Peyer's patch (tissue), 4 donors: Measurements from ENCODE around the gene GDF9. TPM values are rescaled to one million over a fixed set of nuclear protein-coding genes. Genes with fewer than 3 reads are reported as not detected.

Source experiments
- DNase-seq, 3 donors: peaks; one replicate each; pipeline ENCODE4 v3.0.0-alpha.2; 2017 to 2019
- H3K27ac ChIP-seq, 4 donors: fragments of 200-600 bp; sonication (generic); one replicate each; pipeline ENCODE4 v1.5.1; 2016 to 2019
- H3K27me3 ChIP-seq, 2 donors: fragments of 200-600 bp; sonication (generic); one replicate each; pipeline ENCODE4 v1.5.1; 2019
- H3K36me3 ChIP-seq, 3 donors: fragments of 200-600 bp; sonication (generic); one replicate each; pipeline ENCODE4 v1.5.1; 2016 to 2019
- H3K4me1 ChIP-seq, 4 donors: fragments of 200-600 bp; sonication (generic); one replicate each; pipeline ENCODE4 v1.5.1; 2016 to 2019
- H3K4me3 ChIP-seq, 4 donors: fragments of 200-600 bp; sonication (generic); 1 replicate in 3 of 4; 2 replicates in 1 of 4; pipeline ENCODE4 v1.5.1; 2016 to 2019; ENCODE audit warnings: mild to moderate bottlenecking in 1 of 4
- H3K9me3 ChIP-seq, 4 donors: fragments of 200-600 bp; sonication (generic); one replicate each; pipeline ENCODE4 v1.5.1; 2016 to 2019; ENCODE audit warnings: mild to moderate bottlenecking in 1 of 4
- POLR2A ChIP-seq, 2 donors: fragments of 450-650 bp; IDR thresholded peaks; one replicate each; pipeline ENCODE4 v1.5.1; 2017; ENCODE audit warnings: antibody characterized with exemption in 2 of 2, mild to moderate bottlenecking in 2 of 2, moderate library complexity in 2 of 2
- total RNA-seq, 4 donors: library from RNA; depleted of rRNA; stranded (reverse); fragments of >200 nt; gene quantifications; one replicate each; pipeline ENCODE4 v1.1.0, GENCODE V29; 2016
- TF ChIP-seq, protein P1 (sequence below), 6 experiments: fragments of 450-650 bp in 4 of 6; fragments of 200-600 bp in 2 of 6; sonication (generic) in 1 of 6; IDR thresholded peaks; one replicate each; pipeline ENCODE4 v1.5.1; 2017 to 2019; ENCODE audit warnings: antibody characterized with exemption in 6 of 6, mild to moderate bottlenecking in 3 of 6, moderate library complexity in 1 of 6

GDF9 gene
- total RNA-seq, 4 donors from 2014 or later: 0.66 TPM; not detected in 3

GRCh38 chr5:132825033-132825833 is 41.0 kb downstream of the GDF9 start:
- no peak for DNase-seq
- TF ChIP-seq, protein P1, sequence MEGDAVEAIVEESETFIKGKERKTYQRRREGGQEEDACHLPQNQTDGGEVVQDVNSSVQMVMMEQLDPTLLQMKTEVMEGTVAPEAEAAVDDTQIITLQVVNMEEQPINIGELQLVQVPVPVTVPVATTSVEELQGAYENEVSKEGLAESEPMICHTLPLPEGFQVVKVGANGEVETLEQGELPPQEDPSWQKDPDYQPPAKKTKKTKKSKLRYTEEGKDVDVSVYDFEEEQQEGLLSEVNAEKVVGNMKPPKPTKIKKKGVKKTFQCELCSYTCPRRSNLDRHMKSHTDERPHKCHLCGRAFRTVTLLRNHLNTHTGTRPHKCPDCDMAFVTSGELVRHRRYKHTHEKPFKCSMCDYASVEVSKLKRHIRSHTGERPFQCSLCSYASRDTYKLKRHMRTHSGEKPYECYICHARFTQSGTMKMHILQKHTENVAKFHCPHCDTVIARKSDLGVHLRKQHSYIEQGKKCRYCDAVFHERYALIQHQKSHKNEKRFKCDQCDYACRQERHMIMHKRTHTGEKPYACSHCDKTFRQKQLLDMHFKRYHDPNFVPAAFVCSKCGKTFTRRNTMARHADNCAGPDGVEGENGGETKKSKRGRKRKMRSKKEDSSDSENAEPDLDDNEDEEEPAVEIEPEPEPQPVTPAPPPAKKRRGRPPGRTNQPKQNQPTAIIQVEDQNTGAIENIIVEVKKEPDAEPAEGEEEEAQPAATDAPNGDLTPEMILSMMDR (IDR thresholded peaks at IDR 0.05): no peak
- TF ChIP-seq POLR2A (IDR thresholded peaks at IDR 0.05): no peak
- Histone ChIP-seq H3K27ac (no peak overlapping the region), H3K4me1 (peaks cover 0 to 14% (median 3%) of the 10 kb centered on the region in 4 donors), H3K36me3 (peaks cover 0 to 22% (median 0%) of the 10 kb centered on the region in 3 donors), H3K4me3 (peak overlapping the region; percentile 17 to 44 (median 30)), H3K27me3 (no peaks in the 10 kb centered on the region), H3K9me3 (no peaks in the 10 kb centered on the region)

DNA sequence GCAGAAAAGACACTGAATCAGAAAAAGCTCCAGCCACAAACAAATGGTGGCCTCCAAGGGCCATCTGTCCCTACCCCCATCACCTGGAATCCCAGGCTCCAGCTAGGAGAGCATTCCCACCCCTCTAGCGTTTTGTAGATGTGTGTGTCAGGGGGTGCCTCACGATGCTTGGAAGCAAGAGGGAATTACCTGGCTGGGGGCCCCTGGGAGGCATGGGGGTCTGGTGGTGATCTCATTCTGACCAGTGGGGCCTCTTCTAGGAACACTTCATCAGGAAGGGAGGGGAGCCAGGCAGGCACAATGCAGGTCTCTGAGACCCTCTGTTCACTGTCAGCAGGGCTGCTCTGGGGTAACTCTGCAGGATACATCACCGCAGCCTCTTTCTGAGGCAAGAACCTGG is 41.8 kb downstream of the GDF9 start:
- Histone ChIP-seq H3K27ac (no peak overlapping the region), H3K36me3 (peaks cover 0 to 22% (median 0%) of the 10 kb centered on the region in 3 donors), H3K9me3 (no peaks in the 10 kb centered on the region), H3K27me3 (no peaks in the 10 kb centered on the region), H3K4me3 (no peak overlapping the region), H3K4me1 (peaks cover 0 to 19% (median 3%) of the 10 kb centered on the region in 4 donors)
- no peak for DNase-seq
- no peak for TF ChIP-seq POLR2A (IDR thresholded peaks at IDR 0.05)
- TF ChIP-seq, protein P1 (IDR thresholded peaks at IDR 0.05): no peak

DNA sequence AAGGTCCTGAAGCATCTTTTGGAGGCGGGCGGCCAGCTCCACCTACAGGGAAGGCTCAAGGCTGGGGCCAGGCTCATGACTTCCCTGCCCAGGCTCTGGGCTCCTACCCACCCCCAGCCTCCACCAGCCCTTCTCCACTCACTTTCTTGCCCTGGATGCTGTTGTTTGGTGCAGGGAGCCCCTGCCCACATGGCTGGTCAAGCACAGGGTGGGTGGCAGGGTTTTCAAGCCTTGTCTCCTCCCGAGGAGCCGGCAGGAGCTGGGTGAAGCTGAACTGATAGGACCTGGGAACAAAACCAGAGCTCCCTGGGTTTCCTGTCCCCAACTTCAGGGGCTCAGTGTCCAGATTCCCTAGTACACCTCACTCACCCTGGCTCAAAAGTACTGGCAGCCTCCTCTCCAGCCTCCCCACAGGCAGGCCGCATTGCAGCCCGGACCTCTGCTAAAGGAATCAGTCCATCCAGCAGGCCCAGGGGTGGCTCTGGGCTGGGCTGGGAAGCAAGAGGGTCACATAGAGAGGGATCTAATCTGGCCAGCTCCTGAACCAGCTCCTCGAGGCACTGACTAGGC is 42.7 kb downstream of the GDF9 start:
- H3K4me3 ChIP-seq: peak overlapping the region in 1 of 4 donors; percentile 21
- DNase-seq: no peak
- TF ChIP-seq, protein P1 (IDR thresholded peaks at IDR 0.05): no peak
- TF ChIP-seq POLR2A (IDR thresholded peaks at IDR 0.05): no peak
- H3K27me3 ChIP-seq: no peaks in the 10 kb centered on the region
- no peaks in the 10 kb centered on the region for H3K9me3 ChIP-seq
- H3K36me3 ChIP-seq: peaks cover 0 to 22% (median 0%) of the 10 kb centered on the region in 3 donors
- no peak overlapping the region for H3K27ac ChIP-seq
- H3K4me1 ChIP-seq: peaks cover 0 to 15% (median 3%) of the 10 kb centered on the region in 4 donors

DNA sequence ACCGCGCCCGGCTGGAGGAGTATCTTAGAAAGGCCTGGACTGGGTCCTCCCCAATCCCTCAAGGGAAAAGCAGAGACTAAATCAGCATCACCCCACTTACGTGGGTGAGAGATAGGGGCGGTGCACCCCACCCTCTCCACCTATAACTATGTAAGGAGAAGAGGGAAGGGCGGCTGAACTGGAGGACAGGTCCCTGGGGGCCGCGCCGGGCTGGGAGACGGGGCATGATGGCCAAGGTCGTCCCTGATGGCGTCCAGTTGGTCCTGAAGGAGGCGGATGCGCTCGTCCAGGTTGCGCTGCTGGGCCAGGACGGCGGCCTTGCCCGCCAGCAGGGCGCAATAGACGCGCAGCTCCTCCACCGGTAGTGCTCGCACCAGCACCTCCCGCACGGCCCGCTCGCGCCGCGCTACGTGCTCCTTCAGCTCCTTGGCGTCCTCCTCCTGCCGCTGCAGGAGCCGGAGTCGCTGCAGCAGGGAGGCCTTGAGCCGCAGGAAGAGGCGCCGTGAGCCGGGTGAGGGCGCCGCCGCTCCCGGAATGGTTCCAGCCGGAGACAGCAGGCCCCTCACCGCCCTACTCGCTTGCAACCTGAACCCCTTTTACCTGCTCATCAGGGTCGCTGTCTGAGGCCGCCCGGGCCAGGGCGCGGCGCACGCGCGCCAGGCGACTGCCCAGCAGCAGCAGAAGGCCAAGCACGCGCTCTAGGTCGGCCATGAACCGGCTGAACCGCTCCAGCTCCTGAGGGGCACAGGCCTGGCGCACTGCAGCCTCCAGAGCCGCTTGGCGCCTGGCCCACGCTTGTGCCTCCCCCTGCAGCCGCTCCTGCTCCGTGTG is 43.4 kb downstream of the GDF9 start:
- no peak overlapping the region for H3K27ac ChIP-seq
- H3K9me3 ChIP-seq: no peaks in the 10 kb centered on the region
- TF ChIP-seq POLR2A (IDR thresholded peaks at IDR 0.05): no peak
- TF ChIP-seq, protein P1 (IDR thresholded peaks at IDR 0.05): no peak
- H3K4me1 ChIP-seq: peaks cover 0 to 14% (median 3%) of the 10 kb centered on the region in 4 donors
- DNase-seq: no peak
- H3K36me3 ChIP-seq: peaks cover 0 to 22% (median 0%) of the 10 kb centered on the region in 3 donors
- H3K27me3 ChIP-seq: no peaks in the 10 kb centered on the region
- H3K4me3 ChIP-seq: peak overlapping the region in 1 of 4 donors; percentile 21

DNA sequence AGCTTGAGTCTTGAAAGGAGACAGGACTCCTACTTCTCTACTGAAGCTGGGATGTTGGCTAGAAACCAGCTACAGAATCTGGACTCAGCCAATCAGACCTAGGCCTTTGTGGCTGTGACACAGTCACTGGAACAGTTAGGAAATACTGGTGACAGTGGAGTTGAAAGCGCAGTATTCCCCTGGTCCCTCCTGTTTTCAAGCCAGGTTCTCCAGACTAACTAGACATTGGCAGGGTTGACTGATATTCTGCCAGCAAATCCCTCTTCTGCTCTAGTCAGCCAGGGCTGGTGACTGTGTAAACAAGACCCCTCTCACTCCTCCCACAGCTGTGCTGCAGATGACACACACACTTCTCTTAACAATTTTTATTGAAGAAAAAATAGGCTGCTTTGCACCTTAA is 44.5 kb downstream of the GDF9 start:
- DNase-seq: no peak
- no peaks in the 10 kb centered on the region for H3K27me3 ChIP-seq

More for the DNA sequence above, 44.5 kb downstream of the GDF9 start:
- Histone ChIP-seq H3K36me3 (peaks cover 0 to 22% (median 0%) of the 10 kb centered on the region in 3 donors), H3K4me3 (no peak overlapping the region), H3K27ac (no peak overlapping the region), H3K9me3 (no peaks in the 10 kb centered on the region), H3K4me1 (peaks cover 0 to 14% (median 3%) of the 10 kb centered on the region in 4 donors)
- no peak for TF ChIP-seq POLR2A (IDR thresholded peaks at IDR 0.05)
- TF ChIP-seq, protein P1 (IDR thresholded peaks at IDR 0.05): no peak
